ENCODE measurements around the gene SLC39A11.
"Not testable (repeated sequence)": the region's sequence is repeated elsewhere in the genome, so short reads cannot be mapped to it uniquely, and the experiment has no call there.

Gene SLC39A11

DNA sequence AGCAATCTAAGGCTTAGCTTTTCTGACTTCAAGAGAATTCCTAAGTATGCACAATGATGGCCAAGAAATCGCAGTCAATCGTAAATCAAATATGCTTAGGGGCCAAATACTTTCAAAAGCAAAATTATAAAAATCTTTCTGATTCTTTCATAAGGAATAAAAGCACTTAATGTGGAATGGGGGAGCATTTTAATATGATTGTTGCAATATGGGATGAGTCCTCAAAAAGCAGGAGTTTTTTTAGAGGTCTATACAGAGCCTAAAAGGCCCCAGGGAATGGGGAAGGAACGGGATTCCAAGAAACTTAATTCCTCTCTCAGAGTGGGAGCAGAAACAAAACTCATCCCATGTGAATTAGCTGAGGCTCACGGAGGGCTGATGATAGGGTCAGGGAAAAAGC is 14.7 kb upstream of the SLC39A11 start:
- DNase-seq (ENCODE audit: low read depth in 2 of 2) = no peak

- DNase-seq (ENCODE audit: low read depth in 2 of 2) = no peak
Observed at GRCh38 chr17:73105431-73105830, 12.9 kb upstream of the SLC39A11 start.

GRCh38 chr17:73104450-73104849 is 12.0 kb upstream of the SLC39A11 start:
- no peak for DNase-seq (ENCODE audit: low read depth in 2 of 2)

DNA sequence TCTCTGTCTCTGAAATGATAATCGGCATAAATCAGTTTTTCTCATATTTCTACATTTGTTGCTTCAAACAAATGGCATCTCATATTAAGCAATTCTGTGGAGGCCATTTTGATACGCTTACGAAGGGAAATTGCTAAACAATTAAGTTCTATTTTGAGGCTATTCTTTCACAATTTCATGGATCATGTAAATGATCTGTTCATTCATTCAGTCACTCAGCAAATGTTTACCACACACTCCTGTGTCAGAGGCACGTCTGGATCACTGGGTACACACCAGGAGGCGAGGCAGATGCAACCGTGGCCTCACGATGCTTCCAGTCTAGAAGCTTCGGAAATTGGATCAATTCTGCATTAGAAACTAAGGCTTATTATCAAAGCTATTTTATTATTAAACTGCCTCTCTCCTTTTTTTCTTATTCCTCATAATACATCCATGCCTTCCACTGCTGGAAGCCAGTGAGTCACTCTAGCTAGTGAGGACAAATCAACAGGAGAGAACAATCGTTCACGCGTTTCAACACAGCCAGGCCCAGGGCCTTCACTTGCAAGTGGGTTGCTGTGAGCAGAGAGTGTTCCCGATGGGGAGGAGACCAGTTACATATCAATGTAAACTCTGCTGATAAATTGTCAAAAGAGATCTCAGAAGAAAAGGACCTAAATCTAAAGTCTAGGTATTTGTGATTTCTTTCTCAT is 11.3 kb upstream of the SLC39A11 start:
- DNase-seq (ENCODE audit: low read depth in 2 of 2) = no peak

DNA sequence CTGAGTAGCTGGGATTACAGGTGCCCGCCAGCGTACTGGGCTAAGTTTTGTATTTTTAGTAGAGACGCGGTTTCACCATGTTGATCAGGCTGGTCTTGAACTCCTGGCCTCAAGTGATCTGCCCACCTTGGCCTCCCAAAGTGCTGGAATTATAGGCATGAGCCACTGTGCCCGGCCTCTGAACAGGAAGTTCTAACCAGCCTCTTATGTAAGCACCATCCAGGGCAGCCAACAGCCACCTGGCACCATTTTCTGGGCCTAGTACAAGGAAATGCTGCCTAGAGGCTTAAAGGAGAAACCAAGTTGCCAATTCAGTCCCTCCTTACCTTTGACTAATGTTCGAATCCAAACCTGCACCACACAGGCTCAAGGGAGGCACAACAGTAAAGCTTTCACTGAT is 8.5 kb upstream of the SLC39A11 start:
- no peak for DNase-seq (ENCODE audit: low read depth in 2 of 2)

DNA sequence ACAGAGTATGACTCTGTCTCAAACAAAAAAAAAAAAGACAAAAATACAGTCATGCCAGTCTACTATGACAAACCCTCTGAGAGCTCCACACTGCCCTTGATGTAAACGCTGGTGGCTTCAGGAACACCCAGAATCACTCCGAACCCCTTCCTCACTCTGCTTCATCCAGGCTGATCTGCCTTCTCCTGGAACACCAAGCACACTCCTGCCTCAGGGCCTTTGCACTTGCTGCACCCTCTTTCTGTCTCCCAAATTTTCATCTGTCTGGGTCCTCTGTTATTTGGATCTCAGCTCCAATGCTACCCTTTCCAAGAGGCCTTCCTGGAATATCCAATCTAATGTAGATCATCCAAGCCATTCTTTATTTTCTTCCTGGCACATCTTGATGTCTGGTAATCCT is 7.9 kb upstream of the SLC39A11 start:
- DNase-seq (ENCODE audit: low read depth in 2 of 2) = no peak

- DNase-seq (ENCODE audit: low read depth in 2 of 2) = no peak
Observed at GRCh38 chr17:73099511-73099910, 7.0 kb upstream of the SLC39A11 start.

- DNase-seq (ENCODE audit: low read depth in 2 of 2) = no peak
Observed at GRCh38 chr17:73098919-73099318, 6.4 kb upstream of the SLC39A11 start.

GRCh38 chr17:73097973-73098765 is 5.7 kb upstream of the SLC39A11 start:
- DNase-seq (ENCODE audit: low read depth in 2 of 2) = not testable (repeated sequence)

- DNase-seq (ENCODE audit: low read depth in 2 of 2) = no peak
Observed at GRCh38 chr17:73096866-73097265, 4.4 kb upstream of the SLC39A11 start.

GRCh38 chr17:73096211-73096610 is 3.7 kb upstream of the SLC39A11 start:
- no peak for DNase-seq (ENCODE audit: low read depth in 2 of 2)

GRCh38 chr17:73093286-73093685 is 798 bp upstream of the SLC39A11 start:
- no peak for DNase-seq (ENCODE audit: low read depth in 2 of 2)

GRCh38 chr17:73091770-73092522 is 542 bp downstream of the SLC39A11 start:
- DNase-seq (ENCODE audit: low read depth in 2 of 2) = no peak

- no peak for DNase-seq (ENCODE audit: low read depth in 2 of 2)
Observed at GRCh38 chr17:73091410-73091769, 1.1 kb downstream of the SLC39A11 start.

GRCh38 chr17:73090396-73091202 is 1.9 kb downstream of the SLC39A11 start:
- no peak for DNase-seq (ENCODE audit: low read depth in 2 of 2)

- DNase-seq (ENCODE audit: low read depth in 2 of 2) = no peak
Observed at GRCh38 chr17:73089322-73090317, 2.9 kb downstream of the SLC39A11 start.

DNA sequence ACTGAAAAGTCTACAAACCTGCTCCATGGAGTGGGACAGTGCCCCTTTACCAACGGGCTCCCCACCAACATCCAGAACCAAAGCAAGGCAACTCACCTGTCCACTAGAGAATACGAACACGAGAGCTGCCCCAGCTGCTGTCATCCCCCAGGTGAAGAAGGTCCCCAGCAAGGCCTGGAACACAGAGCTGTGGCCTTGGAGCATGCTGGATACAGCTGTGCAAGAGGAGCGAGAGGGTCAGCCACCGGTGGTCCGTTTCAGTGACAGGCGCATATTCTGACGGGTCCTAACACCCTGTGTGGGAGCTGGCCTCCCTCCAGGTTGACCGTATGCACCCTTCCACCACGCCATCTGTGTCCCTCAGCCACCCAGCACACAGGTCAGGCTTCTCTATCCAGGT is 3.9 kb downstream of the SLC39A11 start:
- no peak for DNase-seq (ENCODE audit: low read depth in 2 of 2)

DNA sequence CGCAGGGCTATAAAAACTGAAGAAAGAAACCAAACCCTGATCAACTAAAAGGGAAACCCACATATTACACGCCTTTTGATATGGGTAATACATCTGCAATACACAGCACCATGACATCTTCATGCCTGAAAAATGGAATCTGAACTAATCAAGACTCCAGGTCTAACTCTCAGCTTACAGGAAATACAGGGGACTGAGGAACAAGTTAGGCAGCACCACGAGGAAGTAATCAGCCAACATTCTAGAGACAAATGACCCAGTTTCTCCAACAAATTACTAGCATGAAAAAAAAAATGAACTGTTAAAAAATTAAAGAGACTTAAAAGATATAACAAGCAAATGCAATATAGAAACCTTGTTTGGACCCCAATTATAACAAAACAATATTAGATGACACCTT is 9.1 kb downstream of the SLC39A11 start:
- DNase-seq (ENCODE audit: low read depth in 2 of 2) = no peak

DNA sequence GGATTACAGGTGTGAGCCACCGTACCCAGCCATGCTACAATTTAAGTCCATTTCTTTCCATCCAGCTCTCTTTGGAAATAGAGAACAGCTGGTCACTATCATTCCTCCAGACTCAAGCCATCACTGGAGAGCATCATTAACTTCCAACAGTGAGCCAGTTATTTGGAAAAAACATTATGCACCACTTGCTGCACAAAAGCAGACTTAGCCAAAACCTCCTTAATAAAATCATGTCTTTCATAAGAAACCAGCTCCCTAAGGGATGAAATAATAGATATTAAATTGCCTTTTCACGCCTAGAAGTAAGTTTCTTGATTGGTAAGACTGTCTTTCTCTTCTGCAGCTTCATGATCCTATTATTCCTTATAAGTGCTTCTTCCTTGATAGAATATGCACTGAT is 17.9 kb downstream of the SLC39A11 start:
- no peak for DNase-seq (ENCODE audit: low read depth in 2 of 2)

DNA sequence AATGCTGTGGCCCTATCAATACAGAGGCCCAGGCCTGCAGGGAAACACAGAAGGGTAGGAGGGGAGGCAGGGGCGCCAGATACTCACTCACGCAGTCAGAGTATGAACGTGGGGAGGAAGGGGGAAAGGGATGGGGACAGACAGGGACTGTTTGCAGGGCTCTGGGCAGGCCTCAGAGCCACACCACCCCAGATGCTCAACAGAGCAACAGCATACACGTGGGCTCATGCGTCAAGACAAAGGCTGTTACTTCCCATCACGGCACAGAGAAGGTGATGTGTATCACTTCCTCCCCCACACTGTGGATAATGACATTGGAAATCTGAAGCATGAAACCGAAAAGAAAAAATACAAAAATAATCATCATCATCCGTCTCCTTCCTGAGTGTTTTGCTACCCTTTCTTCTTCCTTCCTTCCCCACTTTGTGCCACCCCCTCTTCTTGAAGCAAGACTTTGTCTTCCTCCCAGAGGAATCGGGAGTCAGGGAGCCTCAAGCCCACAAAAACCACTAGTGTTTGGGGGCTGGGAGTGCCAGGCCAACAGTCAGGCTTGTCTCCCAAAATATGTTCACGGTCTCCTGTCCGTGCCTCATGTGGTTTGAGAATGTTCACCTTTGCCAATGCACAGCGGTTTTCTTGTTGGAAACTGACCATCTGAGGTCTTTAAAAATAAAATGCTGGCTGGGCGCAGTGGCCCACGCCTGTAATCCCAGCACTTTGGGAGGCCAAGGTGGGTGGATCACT is 20.1 kb downstream of the SLC39A11 start:
- no peak for DNase-seq (ENCODE audit: low read depth in 2 of 2)
